ENCODE data around the gene EIF3A.

Gene EIF3A, protein sequence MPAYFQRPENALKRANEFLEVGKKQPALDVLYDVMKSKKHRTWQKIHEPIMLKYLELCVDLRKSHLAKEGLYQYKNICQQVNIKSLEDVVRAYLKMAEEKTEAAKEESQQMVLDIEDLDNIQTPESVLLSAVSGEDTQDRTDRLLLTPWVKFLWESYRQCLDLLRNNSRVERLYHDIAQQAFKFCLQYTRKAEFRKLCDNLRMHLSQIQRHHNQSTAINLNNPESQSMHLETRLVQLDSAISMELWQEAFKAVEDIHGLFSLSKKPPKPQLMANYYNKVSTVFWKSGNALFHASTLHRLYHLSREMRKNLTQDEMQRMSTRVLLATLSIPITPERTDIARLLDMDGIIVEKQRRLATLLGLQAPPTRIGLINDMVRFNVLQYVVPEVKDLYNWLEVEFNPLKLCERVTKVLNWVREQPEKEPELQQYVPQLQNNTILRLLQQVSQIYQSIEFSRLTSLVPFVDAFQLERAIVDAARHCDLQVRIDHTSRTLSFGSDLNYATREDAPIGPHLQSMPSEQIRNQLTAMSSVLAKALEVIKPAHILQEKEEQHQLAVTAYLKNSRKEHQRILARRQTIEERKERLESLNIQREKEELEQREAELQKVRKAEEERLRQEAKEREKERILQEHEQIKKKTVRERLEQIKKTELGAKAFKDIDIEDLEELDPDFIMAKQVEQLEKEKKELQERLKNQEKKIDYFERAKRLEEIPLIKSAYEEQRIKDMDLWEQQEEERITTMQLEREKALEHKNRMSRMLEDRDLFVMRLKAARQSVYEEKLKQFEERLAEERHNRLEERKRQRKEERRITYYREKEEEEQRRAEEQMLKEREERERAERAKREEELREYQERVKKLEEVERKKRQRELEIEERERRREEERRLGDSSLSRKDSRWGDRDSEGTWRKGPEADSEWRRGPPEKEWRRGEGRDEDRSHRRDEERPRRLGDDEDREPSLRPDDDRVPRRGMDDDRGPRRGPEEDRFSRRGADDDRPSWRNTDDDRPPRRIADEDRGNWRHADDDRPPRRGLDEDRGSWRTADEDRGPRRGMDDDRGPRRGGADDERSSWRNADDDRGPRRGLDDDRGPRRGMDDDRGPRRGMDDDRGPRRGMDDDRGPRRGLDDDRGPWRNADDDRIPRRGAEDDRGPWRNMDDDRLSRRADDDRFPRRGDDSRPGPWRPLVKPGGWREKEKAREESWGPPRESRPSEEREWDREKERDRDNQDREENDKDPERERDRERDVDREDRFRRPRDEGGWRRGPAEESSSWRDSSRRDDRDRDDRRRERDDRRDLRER (N-terminal part only)

DNA sequence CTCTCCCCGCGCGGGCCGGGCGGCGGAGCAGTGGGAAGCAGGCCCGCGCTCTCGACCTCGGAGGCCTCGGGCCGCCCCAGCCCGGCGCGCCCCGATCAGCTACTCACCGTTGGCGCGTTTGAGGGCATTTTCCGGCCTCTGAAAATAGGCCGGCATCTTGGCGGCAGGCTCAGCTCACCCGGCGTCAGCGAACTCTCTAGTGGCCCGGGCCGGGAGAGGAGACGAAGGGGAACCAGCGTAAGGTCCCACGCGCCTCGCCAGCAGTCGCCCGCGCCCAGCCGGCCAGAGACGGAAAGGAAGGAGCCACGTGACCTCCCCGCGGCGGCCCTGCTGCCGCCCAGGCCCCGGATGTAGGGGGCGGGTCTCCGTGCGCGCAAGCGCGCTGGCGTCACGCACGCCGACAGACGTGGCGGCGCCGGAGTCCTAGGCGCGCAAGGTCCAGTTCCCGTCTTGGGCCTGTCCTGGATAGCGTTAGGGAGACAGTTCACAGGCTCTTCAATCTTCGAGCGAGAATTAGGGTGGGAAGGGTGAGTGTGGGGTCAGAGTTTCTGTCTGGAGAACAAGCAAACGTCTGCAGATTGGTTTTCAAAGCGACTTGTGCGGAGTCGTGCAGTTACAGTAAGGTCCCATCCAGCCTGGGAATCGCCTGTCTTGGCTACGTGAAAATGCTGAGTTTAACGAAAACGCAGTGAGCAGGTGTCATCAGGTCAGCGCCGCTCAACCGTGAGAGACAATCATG, at the start of gene EIF3A:
Gene EIF3A (minus strand): TSS at position 297 of the 739 bp plus-strand sequence. CDS start 141 bp downstream, at position 156.
- DNase-seq (ENCODE audit: low read depth), result peak; percentile 93

DNA sequence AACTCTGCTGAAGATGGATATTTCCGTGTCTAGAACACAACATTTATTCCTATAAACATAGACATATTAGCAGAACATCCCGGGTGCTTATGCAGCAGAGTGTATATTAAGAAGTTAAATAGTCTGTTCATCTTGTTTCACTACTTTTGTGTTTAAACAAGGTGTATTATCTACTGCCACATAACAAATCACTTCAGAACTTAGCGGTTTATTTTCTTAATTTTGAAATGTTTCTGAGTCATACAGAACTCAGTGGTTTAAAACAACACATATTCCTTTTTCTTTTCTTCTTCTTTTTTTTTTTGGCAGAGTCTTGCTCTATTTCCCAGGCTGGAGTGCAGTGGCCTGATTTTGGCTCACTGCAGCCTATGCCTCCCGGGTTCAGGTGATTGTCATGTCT, 49.1 kb upstream of the EIF3A start:
- H3K4me3 ChIP-seq (replicated peaks; ENCODE audit: low read depth, low read length), result no peak overlapping the region
- TF ChIP-seq, protein P1, sequence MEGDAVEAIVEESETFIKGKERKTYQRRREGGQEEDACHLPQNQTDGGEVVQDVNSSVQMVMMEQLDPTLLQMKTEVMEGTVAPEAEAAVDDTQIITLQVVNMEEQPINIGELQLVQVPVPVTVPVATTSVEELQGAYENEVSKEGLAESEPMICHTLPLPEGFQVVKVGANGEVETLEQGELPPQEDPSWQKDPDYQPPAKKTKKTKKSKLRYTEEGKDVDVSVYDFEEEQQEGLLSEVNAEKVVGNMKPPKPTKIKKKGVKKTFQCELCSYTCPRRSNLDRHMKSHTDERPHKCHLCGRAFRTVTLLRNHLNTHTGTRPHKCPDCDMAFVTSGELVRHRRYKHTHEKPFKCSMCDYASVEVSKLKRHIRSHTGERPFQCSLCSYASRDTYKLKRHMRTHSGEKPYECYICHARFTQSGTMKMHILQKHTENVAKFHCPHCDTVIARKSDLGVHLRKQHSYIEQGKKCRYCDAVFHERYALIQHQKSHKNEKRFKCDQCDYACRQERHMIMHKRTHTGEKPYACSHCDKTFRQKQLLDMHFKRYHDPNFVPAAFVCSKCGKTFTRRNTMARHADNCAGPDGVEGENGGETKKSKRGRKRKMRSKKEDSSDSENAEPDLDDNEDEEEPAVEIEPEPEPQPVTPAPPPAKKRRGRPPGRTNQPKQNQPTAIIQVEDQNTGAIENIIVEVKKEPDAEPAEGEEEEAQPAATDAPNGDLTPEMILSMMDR (IDR thresholded peaks at IDR 0.05; ENCODE audit: low read length, missing control alignments), result no peak
- no peak for DNase-seq (ENCODE audit: low read depth)

More for the DNA sequence above, at the start of gene EIF3A:
- H3K4me3 ChIP-seq (replicated peaks; ENCODE audit: low read depth, low read length), result peak within 1 kb of the TSS; percentile 76
- TF ChIP-seq, protein P1 (IDR thresholded peaks at IDR 0.05; ENCODE audit: low read length, missing control alignments), result no peak

DNA sequence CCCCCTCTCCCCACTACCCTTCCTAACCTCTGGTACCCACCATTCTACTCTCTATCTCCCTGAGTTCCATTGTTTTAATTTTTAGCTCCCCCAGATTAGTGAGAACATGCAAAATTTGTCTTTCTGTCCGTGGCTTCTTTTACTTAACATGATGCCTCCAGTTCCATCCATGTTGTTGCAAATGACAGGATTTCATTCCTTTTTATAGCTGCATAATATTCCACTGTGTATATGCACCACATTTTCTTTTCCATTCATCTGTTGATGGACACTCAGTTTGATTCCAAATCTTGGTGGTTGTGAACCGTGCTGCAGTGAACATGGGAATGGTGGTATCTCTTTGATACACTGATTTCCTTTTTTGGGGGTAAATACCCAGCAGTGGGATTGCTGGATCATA, 45.3 kb upstream of the EIF3A start:
- no peak overlapping the region for H3K4me3 ChIP-seq (replicated peaks; ENCODE audit: low read depth, low read length)
- TF ChIP-seq, protein P1 (IDR thresholded peaks at IDR 0.05; ENCODE audit: low read length, missing control alignments), result no peak
- DNase-seq (ENCODE audit: low read depth), result no peak

DNA sequence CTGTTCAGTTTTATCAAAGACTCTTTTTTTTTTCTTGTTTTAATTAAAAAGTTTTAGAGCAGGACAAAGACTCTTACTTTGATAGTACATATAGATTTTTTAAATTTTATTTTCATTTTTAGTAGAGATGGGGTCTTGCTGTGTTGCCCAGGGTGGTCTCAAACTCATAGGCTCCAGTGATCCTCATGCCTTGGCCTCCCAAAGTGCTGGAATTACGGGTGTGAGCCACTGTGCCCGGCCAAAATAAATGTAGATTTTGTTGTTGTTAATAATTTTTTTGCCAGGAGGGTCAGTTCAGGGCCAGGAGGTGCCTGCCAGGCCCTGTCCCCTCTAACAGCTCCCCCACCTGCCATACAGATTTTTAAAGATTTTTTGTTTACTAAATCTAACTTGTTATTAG, 40.3 kb upstream of the EIF3A start:
- no peak for DNase-seq (ENCODE audit: low read depth)
- H3K4me3 ChIP-seq (replicated peaks; ENCODE audit: low read depth, low read length), result no peak overlapping the region
- TF ChIP-seq, protein P1 (IDR thresholded peaks at IDR 0.05; ENCODE audit: low read length, missing control alignments), result no peak

DNA sequence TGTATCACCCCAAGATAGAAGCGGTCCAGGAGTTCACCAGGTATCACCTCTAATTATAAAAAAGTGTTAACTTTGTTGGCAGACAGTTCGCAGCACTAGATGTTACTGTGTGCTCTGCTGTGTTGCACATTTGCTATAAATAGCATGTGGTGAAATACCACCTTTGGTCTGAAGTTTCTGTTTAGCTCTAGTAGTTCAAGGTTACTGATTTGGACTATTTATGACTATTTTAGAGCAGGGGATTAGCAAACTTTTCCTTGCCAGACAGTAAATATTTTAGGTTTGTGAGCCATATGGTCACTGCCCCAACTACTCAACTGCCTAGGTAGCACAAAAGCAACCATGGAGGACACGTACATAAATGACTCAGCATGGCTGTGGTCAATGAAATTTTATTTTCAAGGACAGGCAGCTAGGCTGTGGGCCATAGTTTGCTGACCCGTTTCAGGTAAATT, 39.8 kb upstream of the EIF3A start:
- no peak for DNase-seq (ENCODE audit: low read depth)
- no peak overlapping the region for H3K4me3 ChIP-seq (replicated peaks; ENCODE audit: low read depth, low read length)
- TF ChIP-seq, protein P1 (IDR thresholded peaks at IDR 0.05; ENCODE audit: low read length, missing control alignments), result no peak

DNA sequence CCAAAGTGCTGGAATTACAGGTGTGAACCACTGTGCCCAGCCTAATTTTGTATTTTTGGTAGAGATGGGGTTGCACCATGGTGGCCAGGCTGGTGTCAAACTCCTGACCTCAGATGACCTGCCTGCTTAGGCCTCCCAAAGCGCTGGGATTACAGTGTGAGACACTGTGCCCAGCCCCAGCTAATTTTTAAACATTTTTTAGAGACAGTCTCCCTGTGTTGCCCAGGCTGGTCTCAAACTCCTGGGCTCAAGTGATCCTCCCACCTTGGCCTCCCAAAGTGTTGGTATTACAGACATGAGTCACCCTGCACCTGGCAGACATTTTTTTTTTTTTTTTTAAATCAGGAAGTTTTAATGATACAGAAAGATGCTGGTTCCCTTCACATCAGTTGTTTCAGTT, 38.8 kb upstream of the EIF3A start:
- H3K4me3 ChIP-seq (replicated peaks; ENCODE audit: low read depth, low read length), result no peak overlapping the region
- TF ChIP-seq, protein P1 (IDR thresholded peaks at IDR 0.05; ENCODE audit: low read length, missing control alignments), result no peak
- no peak for DNase-seq (ENCODE audit: low read depth)
